Mammary epithelial cell (primary cell): ENCODE results near the gene ESRRG.

ENCODE experiments used
- CTCF ChIP-seq, 2 donors: IDR thresholded peaks in 1 of 2; conservative IDR thresholded peaks in 1 of 2; 2 replicates each; pipeline ENCODE4 v1.5.1; 2011 to 2012; ENCODE audit warnings: inconsistent platforms in 2 of 2, low read length in 2 of 2, mild to moderate bottlenecking in 2 of 2, control low read depth in 1 of 2, low read depth in 1 of 2; ENCODE audit not compliant: insufficient read depth in 1 of 2; ENCODE audit errors: extremely low read depth in 1 of 2
- EZH2 ChIP-seq: IDR thresholded peaks from 2 replicates; pipeline ENCODE4 v1.6.1; 2012; ENCODE audit warnings: low read length, inconsistent platforms, borderline replicate concordance

- no peak for TF ChIP-seq CTCF (conservative IDR thresholded peaks at IDR 0.05 in 1 of 2, IDR thresholded peaks at IDR 0.05 in 1 of 2; ENCODE audit: extremely low read depth in 1 of 2, insufficient read depth in 1 of 2, low read depth in 1 of 2, low read length in 2 of 2)
- no peak for TF ChIP-seq EZH2
Observed at GRCh38 chr1:216466162-216466801, 256.9 kb downstream of the ESRRG start.
